Dermis microvascular lymphatic vessel endothelial cell (primary cell): ENCODE data around the gene STX7. TPM values are rescaled to one million over a fixed set of nuclear protein-coding genes. Genes with fewer than 3 reads are reported as not detected.
"Not testable (repeated sequence)": the region's sequence is repeated elsewhere in the genome, so short reads cannot be mapped to it uniquely, and the experiment has no call there.

ENCODE experiments used
- DNase-seq, 2 donors: peaks; one replicate each; pipeline versions ENCODE4 v3.0.0 to v3.0.0-alpha.2; 2010; ENCODE audit warnings: low read depth in 2 of 2
- total RNA-seq: library from RNA; depleted of rRNA; stranded (reverse); fragments of >200 nt; gene quantifications from 2 replicates; pipeline ENCODE4 v1.2.1, GENCODE V29; 2014

The STX7 gene, protein sequence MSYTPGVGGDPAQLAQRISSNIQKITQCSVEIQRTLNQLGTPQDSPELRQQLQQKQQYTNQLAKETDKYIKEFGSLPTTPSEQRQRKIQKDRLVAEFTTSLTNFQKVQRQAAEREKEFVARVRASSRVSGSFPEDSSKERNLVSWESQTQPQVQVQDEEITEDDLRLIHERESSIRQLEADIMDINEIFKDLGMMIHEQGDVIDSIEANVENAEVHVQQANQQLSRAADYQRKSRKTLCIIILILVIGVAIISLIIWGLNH
- total RNA-seq = 23.9 and 44.6 TPM in 2 replicates

DNA sequence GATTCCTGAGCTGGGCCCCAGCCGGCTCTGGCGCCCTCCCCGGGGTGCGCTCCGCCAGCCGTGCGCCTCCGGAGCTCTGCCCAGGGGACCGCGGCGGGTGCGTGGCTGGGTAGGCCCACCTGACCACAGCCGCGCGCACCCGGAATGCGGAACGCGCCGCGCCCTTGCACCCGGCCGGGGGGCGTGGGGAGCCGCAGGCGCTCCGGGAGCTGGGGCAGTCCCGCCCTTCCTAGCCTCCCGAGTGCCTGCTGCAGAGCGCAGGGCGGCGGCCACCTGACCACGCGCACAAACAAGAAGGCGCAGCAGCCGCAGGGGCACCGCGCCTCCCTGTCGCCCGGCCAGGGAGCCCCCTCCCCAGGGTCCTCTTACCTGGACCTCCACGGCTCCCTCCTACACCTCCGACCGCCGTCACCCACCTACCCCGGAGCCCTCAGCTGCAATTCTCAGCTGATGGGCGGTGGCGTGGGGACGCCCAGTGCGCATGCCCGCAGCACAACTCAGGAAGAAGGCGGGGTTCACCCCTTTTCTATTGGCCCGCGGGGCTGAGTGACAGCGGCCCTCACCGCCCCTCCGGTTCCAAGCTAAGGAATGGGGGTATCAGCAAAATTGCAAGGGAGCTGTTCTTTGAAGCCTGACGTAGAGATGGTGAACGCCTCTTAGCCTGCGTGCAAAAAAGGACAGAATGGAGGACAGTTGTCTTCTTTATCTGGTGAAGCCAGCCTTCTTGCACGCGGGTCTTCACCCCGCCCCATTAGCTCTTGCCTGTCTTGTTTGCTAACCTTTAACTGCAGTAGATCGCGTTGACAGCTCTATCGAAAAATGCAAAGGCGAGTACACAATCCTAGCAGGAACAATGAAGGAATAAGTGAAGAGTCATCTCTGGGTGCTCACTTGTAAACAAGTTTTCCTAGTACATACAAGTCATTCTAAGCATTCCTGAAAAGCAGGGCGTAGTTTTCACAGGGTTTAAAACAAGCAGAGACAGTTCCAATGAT lies at the start of gene STX7:
TSS of gene STX7 (minus strand) at position 479 of the 995 bp plus-strand sequence. CDS start 9,586 bp downstream, outside the sequence.
- peak; percentile 63 to 87 for DNase-seq

DNA sequence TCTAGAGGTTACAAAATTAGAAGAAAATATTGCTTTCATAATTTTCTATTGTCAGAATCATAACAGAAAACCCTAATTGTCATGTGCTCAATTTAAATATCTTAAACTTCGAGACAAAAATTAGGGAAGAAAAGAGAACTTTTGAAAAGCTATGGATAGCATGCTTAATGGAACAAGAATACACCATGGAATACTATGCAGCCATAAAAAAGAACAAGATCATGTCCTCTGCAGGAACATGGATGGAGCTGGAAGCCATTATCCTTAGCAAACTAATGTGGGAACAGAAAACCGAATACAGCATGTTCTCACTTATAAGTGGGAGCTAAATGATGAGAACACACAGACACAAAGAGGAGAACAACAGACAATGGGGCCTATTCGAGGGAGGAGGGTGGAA lies 47.2 kb upstream of the STX7 start:
- not testable (repeated sequence) for DNase-seq

DNA sequence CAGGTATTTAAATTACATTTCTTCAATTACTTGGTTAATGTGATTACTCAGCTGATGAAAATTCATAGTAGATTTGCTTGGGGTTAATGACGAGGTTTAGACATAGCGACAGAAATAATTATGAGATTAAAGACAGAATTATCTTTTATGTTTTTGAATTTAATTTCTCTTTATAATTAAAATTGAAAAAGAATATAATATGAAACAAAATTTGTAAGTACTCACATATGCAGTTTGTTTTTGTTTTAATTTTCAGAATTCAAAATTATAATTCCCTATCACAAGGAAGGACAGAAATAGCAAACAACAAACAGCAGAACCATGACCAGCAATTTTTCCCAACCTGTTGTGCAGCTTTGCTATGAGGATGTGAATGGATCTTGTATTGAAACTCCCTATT lies 39.5 kb upstream of the STX7 start, which contains the start of gene TAAR8:
TSS of gene TAAR8 (plus strand) at position 301 of the 400 bp plus-strand sequence. CDS start at position 322, 21 bp downstream.
- DNase-seq = no peak

DNA sequence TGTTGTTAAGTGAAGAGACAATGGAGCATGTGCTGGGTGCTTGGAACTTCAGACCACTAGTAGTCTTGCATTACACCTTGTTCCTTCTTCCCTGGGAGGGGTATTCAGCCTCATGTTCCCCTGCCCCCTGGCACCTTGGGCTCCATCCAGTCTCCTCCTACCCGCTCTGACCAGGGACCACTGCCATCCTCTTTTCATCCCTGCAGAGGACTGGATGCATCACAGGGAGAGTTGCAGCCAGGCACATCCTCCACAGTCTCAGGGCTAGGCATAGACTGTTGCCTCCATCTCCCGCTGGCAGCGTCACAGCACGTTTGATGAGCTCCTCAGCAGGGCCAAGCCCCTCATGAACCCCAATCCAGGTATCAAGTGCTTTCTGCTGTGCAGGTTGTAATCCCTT lies 38.3 kb upstream of the STX7 start:
- DNase-seq = no peak

DNA sequence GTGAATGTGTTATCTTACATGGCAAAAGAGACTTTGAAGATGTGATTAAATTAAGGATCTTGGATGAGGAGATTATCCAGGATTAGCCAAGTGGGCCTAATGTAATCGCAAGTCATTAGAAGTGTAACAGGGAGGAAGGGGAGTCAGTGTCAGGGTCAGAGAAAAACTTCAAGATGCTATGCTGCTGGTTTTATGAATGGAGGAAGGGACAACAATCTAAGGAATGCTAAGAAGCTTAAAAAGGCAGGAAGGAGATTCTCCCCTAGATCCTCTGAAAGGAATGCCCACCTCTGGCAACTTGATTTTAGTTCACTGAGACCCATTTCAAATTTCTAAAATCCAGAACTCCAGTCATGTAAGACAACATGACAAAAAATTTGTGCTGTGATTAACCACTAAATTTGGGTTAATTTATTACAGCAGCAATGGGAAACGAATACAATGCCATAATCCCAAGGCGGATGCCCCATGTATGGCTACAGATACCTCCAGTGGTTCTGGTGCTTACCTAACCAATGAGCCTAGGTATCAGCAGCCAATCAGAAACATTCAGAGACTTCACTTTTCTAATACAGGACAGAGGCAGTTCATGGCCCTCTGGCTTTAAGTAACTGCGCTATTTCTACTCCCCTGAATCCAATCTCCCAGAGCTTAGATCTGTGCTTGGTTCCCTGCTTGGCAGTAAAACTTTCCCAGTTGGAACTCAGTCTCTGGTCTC lies 36.0 kb upstream of the STX7 start:
- DNase-seq = no peak

DNA sequence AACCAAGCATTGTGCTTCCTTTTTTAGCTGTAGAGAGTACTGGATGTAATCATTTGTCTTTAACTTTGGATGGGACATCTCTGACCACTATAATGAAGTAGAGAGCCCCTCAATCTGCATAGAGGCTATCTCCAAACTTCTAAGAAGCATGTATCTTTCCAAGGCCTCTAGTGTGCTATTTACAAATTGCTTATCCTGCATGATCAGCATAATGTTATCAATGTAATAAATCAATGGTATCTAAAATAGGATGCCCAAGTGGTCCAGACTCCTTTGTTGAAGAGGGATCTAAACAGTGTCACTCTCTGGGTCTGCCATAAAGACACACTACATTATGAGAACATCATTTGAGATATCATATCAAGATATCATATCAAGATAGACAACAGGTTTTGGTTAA lies 31.9 kb upstream of the STX7 start:
- no peak for DNase-seq

DNA sequence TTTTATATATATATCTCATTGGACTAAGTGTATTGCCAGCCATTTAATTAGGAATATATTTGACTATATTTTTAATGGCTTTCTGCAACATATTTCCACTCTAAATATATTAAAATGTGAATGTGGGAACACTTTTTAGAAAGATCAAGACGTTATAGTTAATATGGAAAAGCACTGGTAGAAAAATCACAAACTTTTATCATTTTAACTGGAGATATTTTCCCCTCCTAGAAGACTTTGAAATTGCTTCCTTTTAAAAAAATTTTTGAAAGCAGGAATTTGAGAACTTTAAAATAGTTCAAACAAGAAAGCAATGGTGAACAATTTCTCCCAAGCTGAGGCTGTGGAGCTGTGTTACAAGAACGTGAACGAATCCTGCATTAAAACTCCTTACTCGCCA lies 25.1 kb upstream of the STX7 start, which contains the start of gene TAAR9:
TSS of gene TAAR9 (plus strand) at position 301 of the 400 bp plus-strand sequence. CDS start at position 314, 13 bp downstream.
- no peak for DNase-seq

DNA sequence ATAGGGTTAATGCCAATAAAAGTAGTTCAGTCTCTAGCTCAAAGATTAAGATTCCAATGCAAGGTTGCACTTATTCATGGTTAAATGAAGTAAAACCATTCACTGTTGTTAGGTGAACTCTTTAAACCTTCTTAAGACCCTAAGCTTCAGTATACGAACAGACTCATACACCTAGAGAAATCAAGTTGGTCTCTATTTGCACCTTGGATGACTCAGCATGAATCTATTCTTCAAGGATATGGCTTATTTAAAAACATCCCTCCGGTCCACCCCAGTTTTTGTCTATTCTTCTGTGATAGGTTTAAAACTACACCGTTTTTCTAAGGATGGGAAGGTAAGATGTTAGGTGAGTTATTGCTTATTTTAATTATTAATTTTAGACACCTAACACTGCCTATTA lies 24.2 kb upstream of the STX7 start:
- DNase-seq = no peak

DNA sequence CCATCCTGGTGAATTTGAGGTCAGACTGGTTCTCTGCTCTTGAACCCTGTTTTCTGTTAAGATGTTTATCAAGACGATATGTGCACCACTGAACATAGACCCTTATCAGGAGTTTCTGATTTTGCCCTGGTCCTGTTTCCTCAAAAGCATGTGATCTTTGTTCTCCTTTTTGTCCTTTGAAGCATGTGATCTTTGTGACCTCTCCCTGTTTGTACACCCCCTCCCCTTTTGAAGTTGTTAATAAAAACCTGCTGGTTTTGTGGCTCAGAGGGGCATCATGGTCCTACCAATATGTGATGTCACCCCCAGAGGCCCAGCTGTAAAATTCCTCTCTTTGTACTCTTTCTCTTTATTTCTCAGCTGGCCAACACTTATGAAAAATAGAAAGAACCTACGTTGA lies 21.6 kb upstream of the STX7 start:
- not testable (repeated sequence) for DNase-seq

DNA sequence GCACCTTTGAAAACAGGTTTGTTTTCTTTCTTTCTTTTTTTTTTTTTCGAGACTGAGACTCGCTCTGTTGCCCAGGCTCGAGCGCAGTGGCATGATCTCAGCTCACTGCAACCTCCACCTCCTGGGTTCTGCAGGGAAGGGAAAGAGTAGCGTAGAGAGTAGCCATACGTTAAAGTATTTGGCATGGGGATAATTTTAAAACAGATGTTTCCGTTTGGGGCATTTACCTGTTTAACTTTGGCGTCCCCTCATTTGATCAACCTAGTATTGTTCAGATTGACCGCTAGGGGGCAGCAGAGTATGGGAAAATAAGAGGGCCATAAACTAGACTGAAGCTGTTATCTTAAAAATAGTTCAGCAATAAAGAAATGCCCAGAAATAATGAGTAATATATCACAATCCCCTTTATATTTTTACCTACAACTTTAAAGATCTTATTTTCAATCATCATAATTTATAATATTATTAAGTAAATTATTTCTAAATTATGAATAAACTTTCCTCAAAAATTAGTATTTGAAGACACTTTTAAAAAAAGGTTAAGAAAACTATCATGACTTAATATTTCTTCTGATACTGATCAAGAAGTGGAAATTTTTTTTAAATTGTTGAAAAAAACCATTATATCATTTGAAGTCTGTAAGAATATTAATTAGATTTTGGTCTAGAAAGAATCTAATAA lies 17.5 kb upstream of the STX7 start:
- DNase-seq = peak; percentile 54 to 77

DNA sequence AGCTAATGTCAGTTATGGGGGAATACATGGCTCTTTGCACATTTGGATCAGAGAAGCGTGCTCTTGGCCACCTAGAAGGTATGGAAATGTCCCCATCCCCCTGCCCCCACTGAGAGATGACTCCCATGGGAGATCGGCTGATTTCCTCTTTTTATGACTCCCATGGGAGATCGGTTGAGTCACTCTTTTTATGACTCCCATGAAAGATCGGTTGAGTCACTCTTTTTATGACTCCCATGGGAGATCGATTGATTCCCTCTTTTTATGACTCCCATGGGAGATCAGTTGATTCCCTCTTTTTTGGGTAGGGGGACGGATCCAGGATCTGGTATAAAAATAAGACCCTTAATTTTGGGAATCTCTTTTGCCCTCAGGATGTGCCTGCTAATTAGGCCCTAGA lies 14.9 kb upstream of the STX7 start:
- DNase-seq = no peak

DNA sequence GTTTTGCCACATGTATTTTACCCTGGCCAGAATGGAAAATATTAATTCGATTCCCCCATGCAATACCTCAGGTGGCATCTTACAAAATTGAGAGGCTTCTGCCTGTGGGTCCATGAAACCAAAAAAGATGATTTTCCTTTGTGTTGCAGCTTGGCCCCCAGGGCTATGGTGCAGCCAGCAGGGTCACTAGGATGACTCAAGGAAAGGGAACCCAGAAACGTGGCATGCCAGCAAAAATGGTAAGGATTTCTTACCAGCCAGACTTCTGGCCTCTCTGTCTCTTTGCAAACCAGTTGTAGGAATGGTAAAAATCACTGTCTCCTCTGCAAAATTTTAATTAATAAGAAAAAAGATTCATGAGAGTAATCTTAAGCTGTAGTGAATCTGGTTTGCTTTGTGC lies 13.5 kb upstream of the STX7 start:
- DNase-seq = no peak

DNA sequence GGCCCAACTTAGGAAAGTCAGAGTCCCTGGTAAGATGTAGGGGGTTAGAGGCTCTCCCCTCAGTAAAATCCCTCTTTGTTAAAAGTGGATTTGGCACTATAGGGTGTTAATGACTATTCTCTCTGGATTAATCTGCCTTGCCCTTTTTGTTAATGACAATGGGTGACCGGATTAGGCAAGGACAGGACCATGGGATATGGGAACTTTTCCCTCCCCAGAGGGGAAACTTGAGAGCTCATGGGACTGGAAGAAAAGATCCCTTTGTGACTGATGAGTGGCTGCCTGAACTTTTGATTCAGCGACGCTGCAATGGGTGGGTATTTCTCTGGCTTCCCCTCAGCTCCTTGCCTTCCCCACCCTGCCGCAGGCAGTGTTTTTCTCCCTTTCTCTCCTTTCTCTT lies 12.9 kb upstream of the STX7 start:
- no peak for DNase-seq

DNA sequence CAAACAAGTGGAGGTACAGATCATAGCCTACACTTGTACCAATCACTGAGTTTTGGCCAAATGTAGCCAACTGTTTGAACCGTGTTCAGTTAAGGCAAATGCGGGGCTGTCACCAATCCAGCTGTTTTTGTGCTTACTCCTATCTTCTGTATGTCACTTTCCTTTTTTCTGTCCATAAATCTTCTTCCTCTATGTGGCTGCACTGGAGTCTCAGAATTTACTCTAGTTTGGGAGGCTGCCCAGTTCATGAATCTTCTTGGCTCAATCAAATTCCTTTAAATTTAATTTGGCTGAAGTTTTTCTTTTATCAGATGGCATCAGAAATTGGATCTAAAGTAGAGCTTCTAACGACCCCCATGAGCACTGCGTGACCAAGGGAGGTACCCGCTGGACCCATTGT lies 11.7 kb upstream of the STX7 start:
- no peak for DNase-seq

DNA sequence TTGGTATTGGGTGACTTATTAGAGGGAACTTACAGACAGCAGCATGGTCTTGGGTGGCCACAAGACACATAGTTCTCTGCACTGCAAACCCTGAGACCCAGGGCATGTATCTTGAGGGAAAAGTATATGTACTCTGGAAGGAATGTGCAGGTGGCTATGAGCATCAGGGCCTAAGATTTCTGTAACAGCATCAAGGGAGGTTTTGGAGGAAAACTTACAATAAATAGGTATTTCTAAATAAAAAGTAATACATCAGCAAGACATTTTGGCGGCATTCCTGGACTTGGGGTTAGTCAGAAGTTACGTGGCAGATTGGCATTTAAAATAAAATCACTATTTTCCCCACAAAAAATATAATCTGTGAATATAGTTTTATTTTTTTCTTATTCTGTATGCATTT lies 8.0 kb upstream of the STX7 start:
- DNase-seq = no peak

DNA sequence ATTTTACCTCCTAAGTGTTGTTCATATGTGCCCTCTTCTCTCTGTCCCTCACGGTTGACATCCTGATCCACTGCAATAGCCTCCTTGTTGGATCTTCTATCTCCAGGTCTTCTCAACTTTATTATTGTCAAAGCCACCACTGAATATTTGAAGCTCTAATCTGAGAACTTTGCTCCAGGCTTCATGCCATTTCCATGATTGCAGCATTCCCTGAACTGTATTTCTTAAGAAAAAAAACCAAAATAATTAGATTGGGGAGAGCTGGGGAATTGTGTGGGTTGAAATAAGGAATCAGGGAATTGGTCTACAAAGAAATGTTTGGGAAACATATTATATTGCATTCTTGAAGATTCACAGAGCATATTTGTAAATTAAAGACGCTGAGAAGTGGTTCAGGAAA lies 2.5 kb upstream of the STX7 start:
- no peak for DNase-seq

DNA sequence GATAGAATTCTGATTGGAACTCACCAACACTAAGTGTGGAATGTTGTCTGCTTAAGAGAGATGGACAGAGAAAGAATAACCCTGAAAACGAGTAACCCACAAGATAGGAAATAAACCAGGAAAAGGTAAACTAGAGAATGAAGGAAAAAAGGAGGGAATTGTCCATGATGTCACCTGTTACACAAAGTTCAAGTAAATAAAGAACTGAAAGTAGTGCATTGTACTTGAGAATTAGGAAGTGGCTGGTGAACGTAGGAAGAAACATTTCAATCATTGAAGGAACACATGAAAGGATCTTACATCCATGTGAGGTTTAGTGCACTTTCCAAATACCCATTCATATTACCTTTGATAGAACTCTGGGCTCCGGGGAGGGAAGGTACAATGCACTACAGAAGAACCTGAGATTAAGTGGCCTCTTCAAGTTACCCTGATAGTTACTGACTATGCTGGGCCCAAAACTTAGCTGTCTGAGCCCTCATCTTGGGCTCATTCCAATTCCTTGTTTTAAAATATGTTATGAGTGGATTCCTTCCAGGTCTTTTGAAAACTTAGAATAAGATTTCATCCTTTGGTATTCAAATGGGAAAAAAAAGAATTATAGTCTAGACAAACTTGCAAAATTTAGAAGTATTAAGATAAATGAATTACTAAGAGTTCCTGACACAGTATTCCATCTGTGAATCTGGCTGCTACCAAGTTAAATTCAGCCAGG lies 1.1 kb upstream of the STX7 start:
- no peak for DNase-seq

DNA sequence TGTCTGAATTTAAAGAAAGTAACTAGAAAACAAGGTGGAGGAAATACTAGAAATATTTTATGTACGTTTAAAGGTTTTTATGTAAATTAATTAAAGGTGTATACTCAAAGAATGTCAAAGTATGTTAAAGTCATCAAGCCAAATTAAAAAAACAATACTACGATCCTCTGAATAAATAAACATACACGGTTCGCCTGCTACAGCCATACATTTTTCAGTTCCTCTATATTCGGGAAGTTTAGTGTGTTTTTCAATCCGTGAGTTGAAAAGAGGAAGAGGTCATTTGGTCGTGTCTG lies 626 bp downstream of the STX7 start:
- DNase-seq = no peak

DNA sequence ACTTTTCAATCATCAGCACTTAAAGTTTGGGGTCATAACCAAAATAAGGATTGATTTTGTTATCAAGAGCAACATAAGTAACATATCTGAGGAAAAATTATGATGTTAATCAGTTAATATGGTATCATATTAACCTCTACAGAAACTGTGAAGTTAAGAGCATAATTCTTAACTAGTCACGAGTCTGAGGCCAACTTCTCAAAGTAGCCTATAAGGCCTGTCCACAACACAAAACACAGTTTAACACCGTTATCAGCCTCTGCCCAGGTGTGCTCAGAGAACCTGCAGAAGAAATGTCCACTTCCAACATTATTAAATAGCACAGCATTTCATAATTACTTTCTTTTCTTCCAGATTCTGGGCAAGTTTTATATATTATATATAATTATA lies 1.1 kb downstream of the STX7 start:
- DNase-seq = peak in 1 of 2 donors; percentile 37

DNA sequence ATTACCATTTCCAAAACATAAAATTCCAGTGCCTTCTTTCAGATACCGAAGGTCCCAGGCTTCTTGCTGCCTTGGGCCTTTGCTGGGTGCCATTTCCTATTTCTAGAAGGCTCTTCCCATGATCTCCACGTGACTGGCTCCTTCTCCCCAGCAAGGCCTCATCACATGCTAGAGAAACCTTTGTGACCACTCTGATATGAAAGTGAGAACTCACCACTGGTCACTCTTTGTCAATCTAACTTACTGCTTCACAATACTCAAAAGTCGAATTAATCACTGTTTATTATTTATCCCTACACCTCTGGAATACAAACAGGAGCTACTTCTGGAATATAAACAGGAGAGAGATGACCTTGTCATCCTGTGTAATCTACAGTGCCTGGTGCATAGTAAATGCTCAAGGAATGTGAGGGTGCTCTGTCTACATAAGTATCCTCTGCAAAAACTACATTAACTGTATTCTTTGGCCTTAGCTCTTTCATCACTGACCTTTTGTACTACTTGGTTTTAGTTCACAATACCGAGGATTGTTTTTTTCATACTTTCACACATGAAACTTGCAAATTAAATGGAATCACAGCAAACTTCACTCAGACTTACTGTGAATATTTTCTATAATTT lies 1.6 kb downstream of the STX7 start:
- peak in 1 of 2 donors; percentile 29 for DNase-seq
